ENCODE results near the gene MMP14. TPM values are rescaled to one million over a fixed set of nuclear protein-coding genes. Genes with fewer than 3 reads are reported as not detected.

MMP14 gene
- total and polyA plus RNA-seq, 2 experiments from 2014 or later, result 7.0 to 56.4 TPM

GRCh38 chr14:22878271-22879246 is 42.2 kb downstream of the MMP14 start:
- Histone ChIP-seq H3F3A (replicated peaks; ENCODE audit: low read depth) (0 out of 2 replicates have a peak, but pooled peaks cover 8% of the 10 kb centered on the region), H3K36me3 (ENCODE audit: insufficient read depth) (no peaks in the 10 kb centered on the region), H3K4me1 (ENCODE audit: insufficient read depth) (peaks cover 16% of the 10 kb centered on the region), H2AFZ (no peak overlapping the region), H3K9me2 (ENCODE audit: insufficient read depth) (no peaks in the 10 kb centered on the region), H3K4me3 (no peak overlapping the region), H3K4me2 (no peak overlapping the region), H4K20me1 (replicated peaks; ENCODE audit: insufficient read depth) (no peaks in the 10 kb centered on the region), H3K79me2 (replicated peaks; ENCODE audit: insufficient read depth) (no peaks in the 10 kb centered on the region), H3K27me3 (ENCODE audit: insufficient read depth) (no peaks in the 10 kb centered on the region), H3K27ac (ENCODE audit: low read depth) (no peak overlapping the region)
- no peak for DNase-seq (ENCODE audit: low spot score)
- H3K4me3 Mint-ChIP-seq, result no peak overlapping the region; the same call in 2 of the 3 replicates
- H3K36me3 Mint-ChIP-seq (ENCODE audit: low read depth), result peaks cover 18% of the 10 kb centered on the region
- H3K27ac Mint-ChIP-seq, result no peak overlapping the region
- TF ChIP-seq EZH2phosphoT487 (IDR thresholded peaks at IDR 0.05; ENCODE audit: unreplicated experiment) (no peak), ETS1 (IDR thresholded peaks at IDR 0.05) (no peak), EZH2 (IDR thresholded peaks at IDR 0.05; ENCODE audit: low read depth, unreplicated experiment) (no peak), POLR2AphosphoS5 (IDR thresholded peaks at IDR 0.05; ENCODE audit: low read depth) (no peak), CTCF (conservative IDR thresholded peaks at IDR 0.05; ENCODE audit: low read depth in 2 of 2) (no peak), NANOG (IDR thresholded peaks at IDR 0.05; ENCODE audit: borderline replicate concordance) (no peak), ZNF331 (CRISPR knock-in tag; IDR thresholded peaks at IDR 0.05; ENCODE audit: low read depth) (no peak), CREB1 (CRISPR knock-in tag; IDR thresholded peaks at IDR 0.05; ENCODE audit: low read depth) (no peak), ZNF114 (CRISPR knock-in tag; IDR thresholded peaks at IDR 0.05) (no peak), REST (IDR thresholded peaks at IDR 0.05; ENCODE audit: unreplicated experiment) (no peak), STAT1 (IDR thresholded peaks at IDR 0.05; ENCODE audit: unreplicated experiment) (no peak)
- peaks cover 14% of the 10 kb centered on the region for H3K27me3 Mint-ChIP-seq (ENCODE audit: insufficient read depth, low read depth, poor library complexity)
- no peaks in the 10 kb centered on the region for H3K9me3 Mint-ChIP-seq
- H3K4me1 Mint-ChIP-seq, result peaks cover 21% of the 10 kb centered on the region
- ATAC-seq, result no peak

Measured in GM23338 (cell line).